Muscle of arm (tissue), 12 donors: ENCODE results near the gene CNKSR1. TPM values are rescaled to one million over a fixed set of nuclear protein-coding genes. Genes with fewer than 3 reads are reported as not detected.

Source experiments
- DNase-seq: peaks from one replicate; pipeline ENCODE4 v3.0.0-alpha.2; 2013
- polyA plus RNA-seq, 12 donors: library from polyadenylated mRNA; unstranded; fragments of 120-200 nt; gene quantifications; one replicate each; pipeline ENCODE4 v1.2.1, GENCODE V29; 2013; ENCODE audit not compliant: insufficient read length in 12 of 12

Gene CNKSR1
- polyA plus RNA-seq, 12 donors: 1.7 to 13.5 (median 2.7) TPM; not detected in 1

DNA sequence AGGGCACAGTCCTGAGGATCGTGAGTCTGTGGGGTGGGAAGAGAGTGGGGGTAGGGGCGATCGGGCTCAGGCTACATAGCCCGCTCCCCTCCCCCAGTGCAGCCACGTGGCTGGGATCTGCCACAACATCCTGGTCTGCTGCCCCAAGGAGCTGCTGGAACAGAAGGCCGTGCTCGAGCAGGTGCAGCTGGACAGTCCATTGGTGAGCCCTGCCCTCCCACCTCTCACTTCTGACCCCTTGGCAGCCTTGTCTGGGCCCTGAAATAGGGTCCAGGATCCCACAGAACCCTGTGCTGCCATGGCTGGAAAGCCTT lies 5.0 kb downstream of the CNKSR1 start:
- no peak for DNase-seq

DNA sequence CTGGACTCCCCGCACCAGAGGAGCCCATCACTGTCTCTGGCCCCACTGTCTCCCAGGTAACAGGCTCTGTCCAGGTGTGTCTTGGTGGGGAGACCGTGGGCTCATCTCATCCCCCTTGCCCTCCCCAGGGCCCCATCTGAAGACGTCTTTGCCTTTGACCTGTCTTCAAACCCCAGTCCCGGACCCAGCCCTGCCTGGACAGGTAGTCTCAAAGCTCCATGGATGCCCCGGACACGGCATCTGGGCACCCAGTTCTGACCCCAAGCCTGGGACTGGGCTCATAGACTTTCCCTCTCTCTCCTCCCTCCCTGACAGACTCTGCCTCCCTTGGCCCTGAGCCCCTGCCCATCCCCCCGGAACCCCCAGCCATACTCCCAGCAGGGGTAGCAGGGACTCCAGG lies 6.8 kb downstream of the CNKSR1 start:
- DNase-seq: no peak

DNA sequence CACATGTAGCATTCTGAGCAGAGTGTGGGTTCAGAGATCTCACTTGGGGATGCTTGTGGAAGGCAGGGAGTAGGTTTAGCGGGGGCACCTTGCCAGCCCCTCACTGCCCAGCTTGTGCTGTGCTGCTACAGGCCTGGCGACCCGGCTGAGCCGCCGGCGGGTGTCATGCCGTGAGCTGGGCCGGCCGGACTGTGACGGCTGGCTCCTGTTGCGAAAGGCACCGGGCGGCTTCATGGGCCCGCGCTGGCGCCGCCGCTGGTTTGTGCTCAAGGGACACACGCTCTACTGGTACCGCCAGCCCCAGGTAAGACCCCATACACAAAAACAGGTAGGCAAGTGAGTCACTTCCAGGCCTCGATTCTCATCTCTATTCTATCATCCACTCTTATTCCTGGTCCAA lies 7.6 kb downstream of the CNKSR1 start:
- DNase-seq: no peak

DNA sequence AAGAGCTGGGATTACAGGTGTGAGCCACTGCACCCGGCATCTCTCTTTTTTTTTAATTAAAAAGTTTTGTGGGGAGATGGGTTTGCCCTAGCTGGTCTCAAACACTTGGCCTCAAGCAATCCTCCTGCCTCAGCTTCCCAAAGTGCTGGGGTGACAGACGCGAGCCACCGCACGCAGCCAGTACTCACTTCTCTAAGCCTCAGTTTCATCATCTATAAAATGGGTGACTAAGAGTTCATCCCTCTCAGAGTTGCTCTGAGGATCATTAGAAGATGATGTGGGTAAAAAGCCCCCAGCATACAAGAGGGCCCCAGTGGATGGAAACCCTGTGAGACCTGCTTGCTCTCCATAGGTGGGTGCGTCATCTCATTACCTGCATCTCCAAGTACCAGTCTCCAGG lies 10.6 kb downstream of the CNKSR1 start:
- DNase-seq: no peak

DNA sequence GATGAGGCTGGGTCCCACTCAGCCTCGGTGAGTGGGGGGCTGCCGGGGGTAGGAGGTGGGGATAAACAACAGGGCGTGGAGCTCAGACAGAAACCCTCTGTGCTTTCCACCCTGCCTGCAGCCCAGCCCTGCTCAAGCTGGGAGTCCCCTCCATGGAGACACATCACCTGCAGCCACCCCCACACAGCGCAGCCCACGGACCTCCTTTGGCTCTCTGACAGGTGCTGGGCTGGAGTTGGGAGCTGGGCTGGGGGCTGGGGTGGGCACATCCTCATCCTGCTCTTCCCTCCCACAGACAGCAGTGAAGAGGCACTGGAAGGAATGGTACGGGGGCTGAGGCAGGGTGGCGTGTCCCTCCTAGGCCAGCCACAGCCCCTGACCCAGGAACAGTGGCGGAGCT lies 11.2 kb downstream of the CNKSR1 start:
- DNase-seq: no peak

DNA sequence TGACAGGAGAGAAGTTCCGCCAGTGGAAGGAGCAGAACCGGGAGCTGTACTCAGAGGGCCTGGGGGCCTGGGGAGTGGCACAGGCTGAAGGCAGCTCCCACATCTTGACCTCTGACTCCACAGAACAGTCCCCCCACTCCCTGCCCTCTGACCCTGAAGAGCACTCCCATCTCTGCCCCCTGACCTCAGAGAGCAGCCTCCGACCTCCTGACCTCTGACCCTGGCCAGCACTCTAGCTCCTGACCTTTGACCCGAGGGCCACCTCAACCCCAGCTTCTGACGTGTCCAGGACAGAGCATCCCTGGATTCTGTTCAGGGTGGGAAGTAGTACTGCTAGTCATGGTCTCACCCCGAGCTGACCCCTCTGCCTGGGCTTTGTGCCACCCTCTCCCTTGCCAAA lies 12.0 kb downstream of the CNKSR1 start:
- DNase-seq: no peak

DNA sequence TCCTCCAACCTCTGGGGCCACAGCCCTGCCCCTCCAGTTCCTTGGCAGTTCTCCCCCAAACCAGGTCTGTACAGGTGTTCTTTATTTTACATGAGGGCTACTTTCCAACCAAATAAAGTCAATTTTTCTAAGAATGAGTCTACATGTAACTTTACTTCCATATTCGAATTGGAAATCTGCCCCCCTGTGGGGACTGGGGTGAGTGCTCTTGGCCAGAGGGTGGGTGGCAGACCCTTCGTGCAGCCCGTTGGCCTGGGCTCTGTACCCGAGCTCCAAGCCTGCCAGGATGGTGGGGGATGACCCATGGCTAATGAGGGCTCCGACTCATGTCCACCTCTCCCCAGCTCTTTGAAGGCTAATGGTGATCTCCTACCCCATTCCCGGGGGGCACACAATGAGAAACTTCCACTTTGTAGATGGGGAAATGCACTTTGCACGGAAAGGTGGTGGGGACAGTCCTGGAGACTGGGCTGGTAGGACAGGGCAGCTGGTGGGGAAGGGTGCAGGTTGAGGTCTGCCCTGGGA lies 12.5 kb downstream of the CNKSR1 start:
- DNase-seq: no peak

DNA sequence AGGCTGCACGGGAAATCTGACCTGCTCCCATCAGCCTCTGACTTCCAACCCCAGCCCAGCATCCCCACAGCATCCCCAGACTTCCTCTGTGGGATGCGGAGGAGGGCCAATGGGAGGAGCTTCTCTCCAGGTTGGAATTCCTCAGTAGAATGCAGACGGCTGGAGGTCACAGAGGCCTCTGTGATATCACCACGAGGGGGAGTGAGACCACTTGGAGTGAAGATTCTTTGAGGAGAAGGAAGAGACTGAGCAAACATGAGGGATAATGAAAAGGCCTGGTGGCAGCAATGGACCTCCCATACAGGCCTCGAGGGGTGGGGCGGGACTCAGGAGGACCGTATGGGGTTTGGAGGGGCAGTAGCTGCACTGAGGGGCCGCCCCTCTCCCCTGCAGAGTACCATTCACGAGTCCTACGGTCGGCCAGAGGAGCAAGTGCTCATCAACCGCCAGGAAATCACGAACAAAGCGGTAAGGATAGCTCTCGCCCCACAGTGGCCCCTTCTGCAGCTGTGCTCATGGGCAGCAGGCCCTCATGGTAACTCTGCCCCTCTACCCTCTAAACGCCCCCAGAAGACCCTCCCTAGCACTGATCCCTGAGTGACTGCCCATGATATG lies 13.2 kb downstream of the CNKSR1 start, which contains the start of gene CATSPER4:
Gene CATSPER4 (plus strand): TSS at position 230 of the 615 bp plus-strand sequence. CDS start 26 bp downstream, at position 256.
- DNase-seq: no peak

DNA sequence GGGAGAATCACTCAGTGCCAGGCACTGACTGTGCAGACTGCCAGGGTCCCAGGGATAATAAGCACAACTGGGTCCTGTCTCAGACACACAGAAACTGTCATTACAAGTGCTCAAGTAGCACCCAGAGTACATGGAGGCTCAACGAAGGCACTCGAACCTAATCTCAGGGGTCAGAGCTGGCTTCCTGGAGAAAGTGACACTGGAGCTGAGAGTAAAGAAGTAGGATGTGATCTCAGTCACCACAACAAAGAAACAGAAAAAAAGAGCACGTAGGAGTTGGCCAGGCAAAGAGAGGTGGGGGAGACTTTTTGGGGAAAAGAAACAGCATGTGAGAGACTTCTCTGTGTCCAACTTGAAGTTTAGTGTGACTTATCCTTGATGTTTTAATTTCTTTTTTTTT lies 14.4 kb downstream of the CNKSR1 start:
- DNase-seq: no peak

DNA sequence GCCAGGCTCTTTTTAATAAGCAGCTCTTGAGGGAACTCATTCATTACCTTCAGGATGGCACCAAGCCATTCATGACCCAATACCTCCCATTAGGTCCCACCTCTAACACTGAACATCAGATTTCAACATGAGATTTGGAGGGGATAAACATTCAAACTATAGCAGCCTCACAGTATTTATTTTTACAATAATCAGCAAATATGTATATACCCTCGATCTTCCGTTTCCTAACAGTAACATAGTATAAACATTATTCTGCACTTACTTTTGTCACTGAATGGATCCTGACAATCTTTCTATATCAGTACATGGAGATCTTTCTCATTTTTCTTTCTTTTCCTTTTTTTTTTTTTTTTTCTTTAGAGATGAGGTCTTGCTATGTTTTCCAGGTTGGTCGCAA lies 18.5 kb downstream of the CNKSR1 start:
- no peak for DNase-seq

DNA sequence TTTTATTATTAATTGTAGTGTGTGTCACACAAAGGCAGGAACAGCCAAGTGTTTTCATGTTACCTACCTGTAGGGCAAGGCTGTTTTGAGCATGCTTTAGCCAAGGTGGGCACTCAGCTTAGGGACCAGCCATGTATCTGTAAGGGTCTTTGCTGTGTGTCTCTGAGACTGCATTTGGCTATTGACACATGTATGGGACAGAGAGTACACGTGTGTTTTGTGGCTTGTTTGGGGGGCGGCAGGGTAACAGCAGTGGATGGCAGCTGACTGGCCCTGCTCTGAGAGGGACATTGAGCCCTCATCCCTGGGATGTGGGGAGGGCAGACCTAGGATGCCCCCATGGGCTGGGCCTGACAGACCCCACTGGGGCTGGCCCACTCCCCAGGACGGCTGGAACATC lies 20.0 kb downstream of the CNKSR1 start:
- no peak for DNase-seq

DNA sequence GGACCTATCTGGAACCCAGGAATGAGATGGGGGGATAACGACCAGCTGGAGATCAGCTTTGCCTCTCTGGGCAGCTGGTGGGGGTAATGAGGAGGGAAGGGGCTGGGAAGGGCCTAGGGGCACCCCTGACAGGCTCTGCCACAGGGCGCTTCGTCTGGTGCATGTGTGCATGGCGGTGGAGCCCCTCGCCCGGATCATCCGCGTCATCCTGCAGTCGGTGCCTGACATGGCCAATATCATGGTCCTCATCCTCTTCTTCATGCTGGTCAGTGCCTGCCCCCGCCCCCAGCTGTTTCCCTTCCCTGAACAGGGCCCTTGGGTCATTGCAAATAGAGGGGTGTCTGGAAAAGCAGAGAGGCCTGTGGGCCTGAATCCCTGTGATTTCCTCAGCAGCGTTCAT lies 20.5 kb downstream of the CNKSR1 start:
- DNase-seq: no peak

DNA sequence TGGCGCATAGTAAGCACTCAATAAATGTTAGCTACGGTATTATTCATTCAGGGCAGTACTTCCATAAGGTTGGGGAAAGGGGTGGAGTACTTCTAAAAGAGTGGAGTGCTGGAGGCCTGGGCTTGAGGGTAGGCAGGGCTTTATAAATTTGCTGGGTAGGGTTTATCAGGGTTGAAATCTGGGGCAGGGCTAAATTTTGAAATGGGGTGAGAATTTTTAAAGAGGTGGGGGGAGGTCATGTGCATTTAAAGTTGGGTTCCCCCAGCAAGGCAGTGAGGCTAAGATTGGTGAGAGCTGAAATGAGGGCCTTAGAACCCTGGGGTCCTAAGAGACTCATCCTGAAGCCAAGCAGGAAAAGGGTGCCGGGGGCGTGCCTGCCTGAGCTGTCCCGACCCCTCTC lies 23.1 kb downstream of the CNKSR1 start:
- DNase-seq: no peak

DNA sequence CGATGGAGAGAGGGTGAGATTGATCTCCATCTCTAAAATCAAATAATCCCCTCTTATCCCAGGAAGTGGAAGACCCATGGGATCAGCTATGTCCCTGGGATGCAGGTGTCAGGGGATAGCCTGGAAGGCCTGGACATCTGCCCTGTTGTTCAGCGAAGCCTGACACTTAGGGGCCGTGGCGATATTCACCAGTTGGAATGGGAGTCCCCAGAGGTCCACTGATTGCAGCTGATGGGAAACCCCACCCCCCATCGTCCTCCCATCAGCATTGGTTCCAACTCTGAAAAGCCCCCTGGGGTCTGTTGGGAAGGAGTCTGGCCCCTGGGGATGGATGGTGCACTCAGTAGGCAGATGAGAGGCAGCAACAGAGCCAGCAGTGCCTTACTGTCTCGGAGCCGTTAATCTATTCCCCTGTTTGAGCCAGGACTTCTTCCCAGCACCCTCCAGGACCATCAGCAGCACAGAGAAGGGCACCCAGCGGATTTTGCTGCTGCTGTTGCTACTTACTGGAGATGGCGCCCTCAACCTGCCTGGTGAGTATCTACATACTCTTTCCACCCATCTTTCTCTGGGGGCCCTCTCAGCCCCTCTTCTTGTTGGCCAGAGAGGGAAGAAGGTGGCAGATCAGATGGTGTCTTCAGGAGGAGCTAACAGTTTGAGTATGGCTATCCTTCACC lies 26.5 kb downstream of the CNKSR1 start:
- no peak for DNase-seq

DNA sequence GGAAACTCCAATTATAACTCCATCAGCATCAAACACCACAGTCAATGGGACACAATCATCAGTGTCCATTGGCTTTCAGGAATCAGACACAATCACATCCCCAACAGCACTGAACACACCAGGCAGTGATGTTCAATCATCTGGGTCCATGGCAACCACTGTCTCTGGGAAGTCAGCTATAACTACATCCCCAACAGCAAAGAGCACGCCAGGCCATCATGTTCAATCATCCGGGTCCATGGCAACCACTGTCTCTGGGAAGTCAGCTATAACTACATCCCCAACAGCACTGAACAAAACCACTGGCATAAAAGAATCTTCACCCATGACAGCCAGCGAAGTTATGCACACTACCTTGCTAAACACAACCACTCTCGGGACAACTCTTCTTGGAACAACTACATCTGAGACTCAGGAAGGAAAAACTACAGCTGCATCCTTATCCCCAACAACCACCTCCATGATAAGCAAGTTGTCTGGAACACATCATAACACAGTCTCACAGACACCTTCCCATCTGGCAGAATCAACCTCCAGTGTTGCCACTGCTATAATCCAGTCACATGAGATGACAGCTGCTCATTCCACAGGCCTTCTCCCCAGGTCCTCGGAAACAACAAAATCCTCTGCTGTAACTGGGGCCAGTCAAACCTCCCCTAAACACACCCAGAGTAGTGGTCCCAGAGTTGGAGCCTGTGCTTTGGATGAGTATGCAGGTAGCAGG lies 33.0 kb downstream of the CNKSR1 start:
- no peak for DNase-seq

DNA sequence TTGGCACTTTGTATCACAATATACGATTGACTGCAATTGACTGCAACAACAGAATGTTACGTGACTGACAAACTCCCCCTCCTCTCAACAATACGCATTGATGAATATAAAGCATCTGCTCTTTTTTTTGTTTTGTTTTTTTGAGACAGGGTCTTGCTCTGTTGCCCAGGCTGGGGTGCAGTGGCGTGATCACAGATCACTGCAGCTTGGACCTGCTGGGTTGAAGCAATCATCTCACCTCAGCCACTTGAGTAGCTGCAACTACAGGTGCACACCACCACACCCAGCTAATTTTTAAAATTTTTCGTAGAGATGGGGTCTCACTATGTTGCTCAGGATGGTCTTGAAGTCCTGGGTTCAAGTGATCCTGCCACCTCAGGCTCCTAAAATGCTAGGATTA lies 35.4 kb downstream of the CNKSR1 start:
- no peak for DNase-seq

DNA sequence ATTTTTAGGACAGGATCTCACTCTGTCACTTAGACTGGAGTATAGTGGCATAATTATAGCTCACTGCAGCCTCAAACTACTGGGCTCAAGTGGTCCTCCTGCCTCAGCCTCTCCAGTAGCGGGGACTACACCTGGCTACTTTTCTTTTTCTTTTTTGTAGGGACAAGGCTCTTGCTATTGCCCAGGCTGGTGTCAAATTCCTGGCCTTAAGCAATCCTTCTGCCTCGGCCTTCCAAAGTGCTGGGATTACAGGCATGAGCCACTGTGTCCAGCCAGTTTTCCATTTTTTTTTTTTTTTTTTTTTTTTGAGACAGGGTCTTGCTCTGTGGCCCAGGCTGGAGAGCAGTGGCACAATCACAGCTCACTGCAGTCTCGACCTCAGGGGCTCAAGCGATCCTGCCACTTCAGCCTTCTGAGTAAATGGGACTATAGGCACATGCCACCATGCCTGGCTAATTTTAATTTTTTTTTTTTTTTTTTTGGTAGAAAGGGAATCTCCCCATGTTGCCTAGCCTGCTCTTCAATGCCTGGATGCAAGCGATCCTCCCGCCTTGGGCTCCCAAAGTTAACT lies 36.1 kb downstream of the CNKSR1 start:
- no peak for DNase-seq

DNA sequence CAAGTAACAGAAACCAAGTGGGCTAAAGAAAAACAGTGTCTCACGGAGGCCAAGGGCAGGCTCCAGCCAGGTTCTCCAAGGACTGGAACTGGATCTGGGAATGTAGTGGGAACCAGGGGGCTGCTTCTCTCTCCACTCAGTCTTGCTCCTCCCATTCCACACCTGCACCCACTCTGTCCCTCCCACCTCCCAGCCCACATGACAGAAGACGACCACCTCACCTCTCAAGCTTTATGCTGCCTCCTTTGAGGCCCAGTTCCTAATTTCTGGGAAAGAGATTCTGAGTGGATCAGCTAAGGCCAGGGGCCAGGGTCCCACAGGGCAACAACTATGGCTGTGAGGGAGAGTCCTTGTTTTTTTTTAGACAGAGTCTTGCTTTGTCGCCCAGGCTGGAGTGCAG lies 38.0 kb downstream of the CNKSR1 start:
- DNase-seq: no peak

DNA sequence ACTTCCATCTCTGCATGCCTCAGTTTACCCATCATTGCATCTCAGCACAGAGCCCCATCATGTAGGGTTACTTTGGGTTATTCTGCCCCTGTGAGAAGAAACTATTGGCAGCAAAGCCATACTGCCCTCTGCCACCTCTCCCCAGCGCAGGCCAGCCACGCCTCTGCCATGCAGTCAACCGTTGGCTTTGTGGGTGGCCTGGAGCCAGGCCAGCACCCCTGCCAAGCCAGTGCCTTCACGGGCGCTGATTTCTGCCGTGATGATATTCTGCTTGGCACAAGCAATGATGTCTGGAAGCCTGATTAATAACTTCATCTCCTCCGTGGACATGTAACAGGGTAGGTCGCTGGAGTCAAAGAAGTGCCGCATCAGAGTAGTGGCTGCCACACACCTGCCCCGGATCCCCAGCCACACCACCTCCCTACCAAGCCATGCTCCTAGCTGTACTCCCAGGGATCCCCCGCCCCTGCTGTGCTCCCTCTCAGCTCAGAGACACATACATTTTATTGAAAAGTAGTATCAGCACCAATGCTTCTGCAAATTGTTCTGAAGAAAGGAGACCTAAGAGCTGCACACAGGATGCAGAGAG lies 41.7 kb downstream of the CNKSR1 start:
- DNase-seq: no peak

DNA sequence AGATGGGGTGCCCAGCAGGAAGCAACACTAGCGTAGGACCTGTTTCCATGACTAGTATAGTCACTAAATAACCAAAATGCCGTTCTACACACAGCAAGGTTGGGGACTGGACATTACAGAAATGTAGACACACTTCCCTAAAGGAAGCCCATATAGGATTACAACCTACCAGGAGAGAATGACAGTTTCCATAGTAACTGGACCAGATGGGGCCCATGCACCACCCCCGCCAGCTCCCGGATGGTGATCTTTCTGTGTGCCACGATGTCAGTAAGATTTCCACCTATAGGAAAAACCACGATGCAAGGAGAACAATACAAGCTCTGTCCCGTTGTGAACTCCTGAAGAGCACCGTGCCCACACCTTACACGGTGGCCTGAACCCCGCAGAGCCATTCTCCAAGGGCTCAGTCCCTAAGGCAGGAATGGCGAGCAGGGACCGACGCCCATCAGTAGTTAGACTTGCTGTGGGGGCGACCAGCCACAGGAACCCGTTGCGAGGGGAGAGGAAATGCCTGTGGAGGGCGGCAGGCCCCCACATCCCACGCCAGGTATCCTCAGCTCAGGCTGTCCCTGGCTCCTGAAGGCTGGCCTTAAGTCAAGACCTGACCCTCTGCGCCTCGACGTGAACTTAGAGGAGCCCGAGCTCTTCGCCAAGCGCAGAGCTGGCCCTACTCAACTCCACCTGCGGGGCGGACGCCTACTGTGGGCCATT lies 43.1 kb downstream of the CNKSR1 start:
- DNase-seq: no peak

DNA sequence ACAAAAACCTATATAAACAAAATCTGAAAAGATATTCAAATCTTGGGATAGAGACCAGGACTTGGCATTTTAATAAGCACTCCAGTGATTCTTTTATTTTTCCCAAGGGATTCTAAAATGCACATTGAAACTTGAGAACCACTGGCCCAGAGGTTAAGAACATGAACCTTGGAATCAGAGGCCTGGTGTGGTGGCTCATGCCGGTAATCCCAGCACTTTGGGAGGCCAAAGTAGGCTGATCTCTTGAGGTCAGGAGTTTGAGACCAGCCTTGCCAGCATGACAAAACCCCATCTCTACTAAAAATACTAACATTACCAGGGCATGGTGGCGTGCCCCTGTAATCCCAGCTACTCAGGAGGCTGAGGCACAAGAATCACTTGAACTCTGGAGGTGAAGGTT lies 43.8 kb downstream of the CNKSR1 start:
- no peak for DNase-seq

DNA sequence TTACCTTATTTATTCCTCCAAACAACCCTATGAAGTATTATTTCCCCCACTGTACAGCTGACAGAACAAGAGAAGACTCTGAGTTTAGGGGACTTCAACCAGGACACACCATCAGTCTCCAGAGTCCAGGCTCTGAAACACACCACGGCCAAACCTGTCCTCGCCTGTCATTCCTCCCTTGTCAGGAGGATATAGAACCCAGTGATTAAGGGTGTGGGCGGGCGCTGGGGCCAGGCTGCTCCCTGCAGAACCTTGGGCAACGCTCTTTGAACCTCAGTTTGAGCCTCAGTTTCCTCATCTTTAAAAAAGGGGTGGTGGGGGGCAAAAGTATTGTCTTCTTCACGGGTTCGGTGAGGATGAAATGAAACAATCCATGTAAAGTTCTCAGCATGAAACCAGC lies 47.3 kb downstream of the CNKSR1 start:
- DNase-seq: no peak
